Liver (tissue), 9 donors: ENCODE measurements around the gene NMB. TPM values are rescaled to one million over a fixed set of nuclear protein-coding genes. Genes with fewer than 3 reads are reported as not detected.

Source experiments
- DNase-seq: peaks from one replicate; pipeline ENCODE4 v3.0.0-alpha.2; 2017; ENCODE audit warnings: low spot score
- H3K27ac ChIP-seq, 2 donors: one replicate each; pipeline ENCODE4 v1.7.0; 2013; ENCODE audit warnings: inconsistent platforms in 2 of 2, low read length in 2 of 2, control low read depth in 1 of 2, low read depth in 1 of 2, mild to moderate bottlenecking in 1 of 2
- H3K27me3 ChIP-seq, 4 donors: one replicate each; pipeline versions ENCODE4 v1.6.1 to v1.7.0; 2013; ENCODE audit warnings: low read length in 3 of 4, inconsistent platforms in 1 of 4, mild to moderate bottlenecking in 1 of 4, moderate library complexity in 1 of 4; ENCODE audit not compliant: control insufficient read depth in 4 of 4, insufficient read depth in 4 of 4
- H3K36me3 ChIP-seq, 4 donors: one replicate each; pipeline versions ENCODE4 v1.6.1 to v1.7.0; 2013; ENCODE audit warnings: low read length in 3 of 4, mild to moderate bottlenecking in 3 of 4, low read depth in 1 of 4, moderate library complexity in 1 of 4; ENCODE audit not compliant: control insufficient read depth in 4 of 4, insufficient read depth in 3 of 4
- H3K4me1 ChIP-seq, 4 donors: one replicate each; pipeline versions ENCODE4 v1.6.1 to v1.7.0; 2013; ENCODE audit warnings: low read length in 3 of 4, mild to moderate bottlenecking in 3 of 4, moderate library complexity in 1 of 4; ENCODE audit not compliant: control insufficient read depth in 4 of 4, insufficient read depth in 4 of 4
- H3K4me3 ChIP-seq, 3 donors: one replicate each; pipeline versions ENCODE4 v1.6.1 to v1.7.0; 2013; ENCODE audit warnings: low read length in 3 of 3, control low read depth in 1 of 3, low read depth in 1 of 3, mild to moderate bottlenecking in 1 of 3
- H3K9ac ChIP-seq, 2 donors: one replicate each; pipeline ENCODE4 v1.7.0; 2013; ENCODE audit warnings: low read length in 2 of 2, mild to moderate bottlenecking in 2 of 2, moderate library complexity in 2 of 2, control low read depth in 1 of 2, low read depth in 1 of 2
- H3K9me3 ChIP-seq, 4 donors: one replicate each; pipeline versions ENCODE4 v1.6.1 to v1.7.0; 2013; ENCODE audit warnings: low read length in 3 of 4; ENCODE audit not compliant: control insufficient read depth in 4 of 4
- EGR1 ChIP-seq, 2 donors: IDR thresholded peaks; 2 replicates each; pipeline ENCODE4 v1.6.1; 2016 to 2018; ENCODE audit warnings: antibody characterized with exemption in 2 of 2, low read depth in 2 of 2
- FOXA1 ChIP-seq: IDR thresholded peaks from 2 replicates; pipeline ENCODE4 v1.6.1; 2016; ENCODE audit warnings: antibody characterized with exemption
- FOXA2 ChIP-seq: IDR thresholded peaks from 2 replicates; pipeline ENCODE4 v1.6.1; 2016; ENCODE audit warnings: antibody characterized with exemption
- GABPA ChIP-seq, 2 donors: IDR thresholded peaks in 1 of 2; conservative IDR thresholded peaks in 1 of 2; 2 replicates each; pipeline ENCODE4 v1.6.1; 2016; ENCODE audit warnings: antibody characterized with exemption in 2 of 2, mild to moderate bottlenecking in 1 of 2, moderate library complexity in 1 of 2
- HNF4A ChIP-seq, 2 donors: conservative IDR thresholded peaks; 2 replicates each; pipeline ENCODE4 v1.6.1; 2016; ENCODE audit warnings: antibody characterized with exemption in 2 of 2, mild to moderate bottlenecking in 2 of 2
- HNF4G ChIP-seq: IDR thresholded peaks from 2 replicates; pipeline ENCODE4 v1.6.1; 2016; ENCODE audit warnings: antibody characterized with exemption
- JUND ChIP-seq, 2 donors: IDR thresholded peaks; 2 replicates each; pipeline ENCODE4 v1.6.1; 2016; ENCODE audit warnings: antibody characterized with exemption in 2 of 2
- MAX ChIP-seq: IDR thresholded peaks from 2 replicates; pipeline ENCODE4 v1.6.1; 2016; ENCODE audit warnings: antibody characterized with exemption
- NR2F2 ChIP-seq: IDR thresholded peaks from 2 replicates; pipeline ENCODE4 v1.6.1; 2016; ENCODE audit warnings: antibody characterized with exemption
- RAD21 ChIP-seq, 2 donors: IDR thresholded peaks; 2 replicates each; pipeline ENCODE4 v1.6.1; 2016; ENCODE audit warnings: antibody characterized with exemption in 2 of 2, mild to moderate bottlenecking in 2 of 2
- REST ChIP-seq: IDR thresholded peaks from 2 replicates; pipeline ENCODE4 v1.6.1; 2016; ENCODE audit warnings: antibody characterized with exemption, mild to moderate bottlenecking
- RXRA ChIP-seq, 2 donors: IDR thresholded peaks; 2 replicates each; pipeline ENCODE4 v1.6.1; 2017 to 2018; ENCODE audit warnings: antibody characterized with exemption in 2 of 2, mild to moderate bottlenecking in 1 of 2
- SP1 ChIP-seq: IDR thresholded peaks from 2 replicates; pipeline ENCODE4 v1.6.1; 2018; ENCODE audit warnings: antibody characterized with exemption, mild to moderate bottlenecking
- TAF1 ChIP-seq: conservative IDR thresholded peaks from 2 replicates; pipeline ENCODE4 v1.6.1; 2016; ENCODE audit warnings: antibody characterized with exemption, mild to moderate bottlenecking
- YY1 ChIP-seq: IDR thresholded peaks from 2 replicates; pipeline ENCODE4 v1.6.1; 2016; ENCODE audit warnings: antibody characterized with exemption, mild to moderate bottlenecking
- ZBTB33 ChIP-seq: IDR thresholded peaks from 2 replicates; pipeline ENCODE4 v1.6.1; 2016; ENCODE audit warnings: antibody characterized with exemption
- WGBS: extraction: QIAGEN DNeasy Blood & Tissue Kit; methylation state at CpG from one replicate; pipeline ENCODE4 v1.1.7; 2013; 5-methylcytosine and 5-hydroxymethylcytosine counted together
- polyA plus RNA-seq, 2 donors: library from polyadenylated mRNA; stranded (reverse) in 1 of 2; unstranded in 1 of 2; fragments of 200-250 nt in 1 of 2; fragments of >200 nt in 1 of 2; fragmentation: Nextera tagmentation in 1 of 2; extraction: Ambion mirVana in 1 of 2; gene quantifications; one replicate each; pipeline versions ENCODE4 v1.2.1 to v1.2.3, GENCODE V29; 2013 to 2015
- total RNA-seq, 2 donors: library from RNA; depleted of rRNA; stranded (reverse); fragments of >200 nt; gene quantifications; one replicate each; pipeline ENCODE4 v1.2.3, GENCODE V29; 2014
- donor health status: healthy.
- donor health status: healthy.
- donor health status: healthy.
- donor health status: healthy.
- donor health status: healthy.

The NMB gene
- total and polyA plus RNA-seq, 4 donors: 0.59 to 1.8 (median 1.1) TPM

- Histone ChIP-seq H3K27ac (no peak overlapping the region), H3K4me1 (no peaks in the 10 kb centered on the region), H3K4me3 (no peak overlapping the region), H3K36me3 (peaks cover 6 to 56% (median 44%) of the 10 kb centered on the region in 4 donors), H3K9ac (no peak overlapping the region), H3K9me3 (no peaks in the 10 kb centered on the region), H3K27me3 (no peaks in the 10 kb centered on the region)
- no peak for DNase-seq
- TF ChIP-seq EGR1 (IDR thresholded peaks at IDR 0.05; ENCODE audit: low read depth in 2 of 2) (no peak), ZBTB33 (no peak), NR2F2 (no peak), FOXA2 (no peak), HNF4G (no peak), RAD21 (IDR thresholded peaks at IDR 0.05) (no peak), MAX (no peak), FOXA1 (no peak), SP1 (no peak), REST (no peak), TAF1 (no peak), YY1 (no peak), JUND (IDR thresholded peaks at IDR 0.05) (no peak), RXRA (IDR thresholded peaks at IDR 0.05) (no peak), GABPA (IDR thresholded peaks at IDR 0.05 in 1 of 2, conservative IDR thresholded peaks at IDR 0.05 in 1 of 2) (no peak), HNF4A (conservative IDR thresholded peaks at IDR 0.05) (no peak)
Observed at GRCh38 chr15:84647726-84648125, 10.3 kb downstream of the NMB start.

- Histone ChIP-seq H3K9me3 (no peaks in the 10 kb centered on the region), H3K36me3 (peaks cover 7 to 60% (median 48%) of the 10 kb centered on the region in 4 donors), H3K27me3 (no peaks in the 10 kb centered on the region), H3K27ac (no peak overlapping the region), H3K4me3 (no peak overlapping the region), H3K4me1 (no peaks in the 10 kb centered on the region), H3K9ac (no peak overlapping the region)
- no peak for DNase-seq
- TF ChIP-seq NR2F2: no peak
- no peak for TF ChIP-seq GABPA (IDR thresholded peaks at IDR 0.05 in 1 of 2, conservative IDR thresholded peaks at IDR 0.05 in 1 of 2)
- TF ChIP-seq HNF4G: no peak
- TF ChIP-seq EGR1 (IDR thresholded peaks at IDR 0.05; ENCODE audit: low read depth in 2 of 2): no peak
- TF ChIP-seq YY1: no peak
- no peak for TF ChIP-seq SP1
- TF ChIP-seq REST: no peak
- no peak for TF ChIP-seq TAF1
- 94% methylated on average over 10 of the region's 10 CpGs for whole genome bisulfite sequencing
Observed at GRCh38 chr15:84645997-84646396, 12.0 kb downstream of the NMB start.
